ENCODE measurements around the gene KRTAP12-3.
"Not testable (repeated sequence)": the region's sequence is repeated elsewhere in the genome, so short reads cannot be mapped to it uniquely, and the experiment has no call there.

GRCh38 chr21:44689740-44690139 lies 32.0 kb downstream of the KRTAP12-3 start:
- TF ChIP-seq CTCF, POLR2A (IDR thresholded peaks at IDR 0.05): not testable (repeated sequence)

Data from testis (tissue), 2 donors.